Measurements from ENCODE around the gene CDRT15L2.
"Not testable (repeated sequence)": the region's sequence is repeated elsewhere in the genome, so short reads cannot be mapped to it uniquely, and the experiment has no call there.

The CDRT15L2 gene
- 0 to 0.22 (median 0) reads per million in 17 experiments for total RNA-seq

GRCh38 chr17:20579424-20579823, at the start of gene CDRT15L2:
TSS of gene CDRT15L2 (plus strand) at chr17:20579724. CDS start at chr17:20579744, 20 bp downstream.
- DNase-seq: not testable (repeated sequence)

GRCh38 chr17:20530104-20530503, 49.4 kb upstream of the CDRT15L2 start:
- DNase-seq: not testable (repeated sequence)

GRCh38 chr17:20532544-20533090, 46.9 kb upstream of the CDRT15L2 start:
- DNase-seq: not testable (repeated sequence)

DNA sequence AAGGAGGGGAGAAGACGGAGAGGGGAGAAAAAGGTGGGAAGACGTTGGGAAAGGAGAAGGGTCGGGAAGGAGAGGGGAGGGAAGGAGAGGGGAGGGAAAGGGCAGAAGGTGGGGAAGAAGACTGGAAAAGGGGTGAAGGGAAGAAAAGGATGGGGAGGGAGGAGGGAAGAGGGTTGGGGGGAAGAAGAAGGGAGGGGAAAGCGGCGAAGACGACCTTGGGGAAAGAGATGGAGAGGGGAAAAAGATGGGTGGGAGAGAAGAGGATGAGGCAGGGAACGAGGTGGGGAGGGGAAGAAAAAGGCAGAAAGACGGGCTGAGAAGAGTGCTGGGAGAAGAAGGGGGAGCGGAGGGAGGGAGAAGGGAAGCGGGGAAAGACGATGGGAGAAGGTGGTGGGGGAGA, 46.3 kb upstream of the CDRT15L2 start:
- DNase-seq: not testable (repeated sequence)

GRCh38 chr17:20534711-20535550, 44.6 kb upstream of the CDRT15L2 start:
- peak; percentile 31 to 59 (median 40) for DNase-seq

DNA sequence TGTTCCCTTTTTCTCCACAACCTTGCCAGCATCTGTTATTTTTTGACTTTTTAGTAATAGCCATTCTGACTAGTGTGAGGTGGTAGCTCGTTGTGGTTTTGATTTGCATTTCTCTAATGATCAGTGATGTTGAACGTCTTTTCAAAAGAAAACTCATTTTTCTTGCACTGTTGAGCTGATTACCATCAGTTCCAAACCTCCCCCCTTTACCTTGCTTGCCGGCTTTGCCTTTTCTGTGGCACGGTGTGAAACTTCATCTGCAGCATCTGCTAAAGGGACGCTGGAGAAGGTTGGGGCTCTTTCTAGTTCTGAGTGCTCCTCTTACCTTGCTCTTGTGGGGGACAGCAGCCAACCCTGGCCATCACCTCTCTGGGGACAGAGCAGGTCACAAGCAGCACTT, 39.1 kb upstream of the CDRT15L2 start:
- not testable (repeated sequence) for DNase-seq

- peak; percentile 40 to 75 (median 52) for DNase-seq
Observed at GRCh38 chr17:20540865-20541264, 38.7 kb upstream of the CDRT15L2 start.

DNA sequence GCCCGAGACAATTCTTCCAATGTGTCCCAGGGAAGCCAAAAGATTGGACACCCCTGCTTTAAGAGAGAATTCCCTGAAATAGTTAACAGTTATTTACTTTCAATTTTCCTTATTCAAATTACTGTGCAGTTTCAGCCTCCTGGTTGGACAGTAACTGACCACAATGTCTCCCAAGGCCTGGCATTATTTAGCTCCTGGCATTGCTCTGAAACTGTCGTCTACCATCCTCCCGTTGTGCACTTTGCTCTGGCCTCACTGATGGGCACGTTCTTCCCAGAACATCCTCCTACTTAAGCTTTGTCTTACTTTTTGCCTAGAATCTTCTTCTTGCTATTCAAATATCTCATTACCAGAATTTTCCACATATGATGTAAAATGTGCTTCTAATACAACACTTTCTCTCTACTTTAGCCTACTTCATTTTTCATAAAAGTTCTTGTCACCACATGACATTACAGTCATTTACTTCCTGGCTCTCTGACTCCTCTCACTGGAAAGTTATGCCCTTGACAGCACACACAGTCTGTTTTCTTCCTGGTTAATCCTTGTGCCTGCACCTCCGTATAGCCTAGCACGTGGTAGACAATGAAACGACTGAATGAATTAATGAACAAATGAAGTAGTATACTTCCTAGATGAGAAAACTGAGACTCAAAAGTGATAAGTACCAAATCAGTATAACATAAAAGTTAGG, 37.5 kb upstream of the CDRT15L2 start:
- peak; percentile 17 to 60 (median 49) for DNase-seq

DNA sequence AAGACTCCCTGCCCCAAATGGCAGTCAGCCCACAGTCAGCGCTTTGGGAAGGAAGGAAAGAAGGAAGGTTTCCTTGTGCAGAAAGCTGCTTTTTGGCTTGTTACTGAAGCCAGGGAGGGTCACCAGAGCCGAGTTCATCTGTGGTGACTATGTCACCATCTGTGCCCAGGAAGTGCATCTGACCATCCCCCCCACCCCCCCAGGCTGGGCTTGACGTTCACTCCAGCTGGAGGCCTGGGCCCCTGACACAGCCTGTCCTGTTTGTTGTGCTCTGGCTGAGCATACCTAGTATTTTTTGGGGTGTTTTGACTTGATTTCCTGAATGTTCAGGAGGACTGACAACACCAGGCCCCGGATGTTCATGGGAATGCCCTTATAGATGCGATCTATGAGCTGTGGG, 31.6 kb upstream of the CDRT15L2 start:
- DNase-seq: not testable (repeated sequence)

GRCh38 chr17:20552920-20553319, 26.6 kb upstream of the CDRT15L2 start:
- DNase-seq: not testable (repeated sequence)

DNA sequence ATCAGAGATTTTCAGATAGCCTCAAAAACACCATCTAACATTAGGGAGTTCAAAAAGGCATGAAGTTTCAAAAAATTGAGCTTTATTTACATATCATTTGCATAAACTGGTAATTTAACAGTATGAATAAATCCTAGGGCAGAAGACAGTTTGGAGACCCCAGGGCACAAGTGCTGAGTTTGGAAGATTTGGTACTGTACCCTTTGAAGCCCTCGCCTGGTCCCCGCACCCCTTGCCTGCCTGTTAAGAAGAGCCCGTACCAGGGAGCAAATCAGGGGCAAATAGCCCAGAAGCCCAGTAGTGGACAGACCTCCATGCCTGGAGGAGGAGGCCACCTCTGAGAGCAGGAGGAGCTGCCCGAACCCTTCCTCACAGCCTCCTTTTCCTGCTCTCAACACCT, 24.8 kb upstream of the CDRT15L2 start:
- DNase-seq: not testable (repeated sequence)

GRCh38 chr17:20555135-20556010, 24.2 kb upstream of the CDRT15L2 start:
- not testable (repeated sequence) for DNase-seq

DNA sequence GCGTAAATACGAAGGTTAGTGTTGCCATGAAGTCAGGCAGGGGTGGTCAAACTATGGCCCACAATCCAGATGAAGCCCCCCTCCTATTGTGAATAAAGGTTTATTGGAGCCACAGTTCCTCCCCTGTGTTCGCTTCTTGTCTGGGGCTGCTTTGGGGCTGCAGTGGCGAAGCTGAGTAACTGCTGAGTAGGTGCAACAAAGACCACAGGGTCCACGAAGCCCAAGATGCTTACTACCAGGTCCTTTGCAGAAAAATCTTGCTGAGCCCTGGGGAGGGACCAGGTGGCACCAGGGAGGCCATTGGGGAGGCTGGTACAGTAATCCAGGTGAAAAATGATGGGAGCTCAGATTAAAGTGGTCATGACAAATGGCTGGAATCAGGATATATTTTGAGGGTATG, 21.4 kb upstream of the CDRT15L2 start:
- not testable (repeated sequence) for DNase-seq

GRCh38 chr17:20559018-20559417, 20.5 kb upstream of the CDRT15L2 start:
- DNase-seq: not testable (repeated sequence)

GRCh38 chr17:20562587-20562986, 16.9 kb upstream of the CDRT15L2 start:
- DNase-seq: no peak

- DNase-seq: not testable (repeated sequence)
Observed at GRCh38 chr17:20565245-20565644, 14.3 kb upstream of the CDRT15L2 start.

DNA sequence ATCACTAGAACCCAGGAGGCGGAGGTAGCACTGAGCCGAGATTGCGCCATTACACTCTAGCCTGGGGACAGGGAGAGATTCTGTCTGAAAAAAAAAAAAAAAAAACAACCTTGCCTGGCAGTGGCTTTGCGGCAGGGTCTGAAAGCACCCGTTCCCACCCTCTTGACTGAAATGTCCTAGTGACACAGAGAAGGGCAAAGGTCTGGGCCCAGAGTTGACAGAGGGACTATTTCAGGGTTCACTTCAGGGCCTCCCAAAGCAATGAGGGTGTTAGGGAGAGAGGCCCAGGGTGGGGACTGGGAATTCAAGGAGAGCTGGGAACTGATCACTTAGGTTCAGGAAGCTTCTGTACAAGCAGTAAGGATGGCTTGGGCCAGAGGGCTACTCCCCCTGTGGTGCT, 13.8 kb upstream of the CDRT15L2 start:
- no peak for DNase-seq

- DNase-seq: not testable (repeated sequence)
Observed at GRCh38 chr17:20566736-20567135, 12.8 kb upstream of the CDRT15L2 start.

GRCh38 chr17:20567421-20567820, 12.1 kb upstream of the CDRT15L2 start:
- not testable (repeated sequence) for DNase-seq

DNA sequence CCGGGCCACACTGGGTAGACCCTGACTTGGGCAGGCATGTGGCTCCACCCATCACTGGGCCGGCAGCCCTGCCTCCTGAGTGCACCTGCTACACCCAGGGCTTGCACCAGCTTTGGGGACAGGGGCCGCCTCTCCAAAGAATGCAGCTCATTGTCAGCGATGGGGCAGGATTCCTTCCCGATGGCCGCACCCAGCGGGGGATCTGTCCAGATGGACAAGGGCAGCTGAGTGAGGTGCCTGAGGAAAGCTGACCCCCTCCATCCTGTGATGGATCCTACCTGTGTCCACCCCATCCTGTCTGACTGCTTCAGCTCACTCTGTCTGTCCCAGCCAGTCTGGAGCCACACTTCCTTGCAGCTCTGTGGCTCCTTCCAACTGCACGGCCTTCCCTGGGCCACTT, 10.9 kb upstream of the CDRT15L2 start:
- DNase-seq: not testable (repeated sequence)

- DNase-seq: not testable (repeated sequence)
Observed at GRCh38 chr17:20571653-20572052, 7.9 kb upstream of the CDRT15L2 start.

DNA sequence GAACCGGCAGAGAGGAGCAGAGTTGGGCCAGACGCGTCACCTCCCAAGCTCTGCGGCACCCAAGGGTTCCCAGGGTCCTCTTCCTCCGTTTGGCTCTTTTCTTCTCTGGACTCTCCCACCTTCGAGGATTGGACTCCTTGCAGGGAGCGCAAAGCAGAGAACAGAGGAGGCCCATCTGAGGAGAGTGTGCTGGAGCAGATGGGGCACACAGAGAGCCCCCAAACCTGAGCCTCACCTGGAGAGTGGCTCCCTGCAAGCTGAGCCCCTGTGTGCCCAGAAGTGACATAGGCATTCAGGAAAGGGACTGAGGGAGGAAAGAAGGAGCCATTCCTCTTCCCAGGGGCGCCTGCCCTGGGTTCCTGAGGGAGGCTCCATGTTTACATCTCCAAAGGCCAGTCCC, 6.3 kb upstream of the CDRT15L2 start:
- not testable (repeated sequence) for DNase-seq

All from suppressor macrophage (primary cell).